ENCODE data around the gene CELF2.

- TF ChIP-seq CTCF (IDR thresholded peaks at IDR 0.05) (no peak), EZH2 (IDR thresholded peaks at IDR 0.05) (no peak), EZH2phosphoT487 (IDR thresholded peaks at IDR 0.05) (no peak)
Measured at GRCh38 chr10:11002916-11003315, 14.8 kb upstream of the CELF2 start.
